H1 (cell line): Measurements from ENCODE around the gene NET1. TPM values are rescaled to one million over a fixed set of nuclear protein-coding genes. Genes with fewer than 3 reads are reported as not detected.
A peak's percentile ranks its signal among the peaks of the same experiment; 100 is the strongest.

ENCODE experiments used
- CTCF ChIA-PET: fragments of 300-600 bp; sonication (Branson Sonifier 250); formaldehyde crosslinking; loops from one replicate; lab custom pipeline; 2021; ENCODE audit not compliant: partially characterized antibody; lab: Charles Lee
- POLR2A ChIA-PET: fragments of 300-600 bp; sonication (Branson Sonifier 250); formaldehyde crosslinking; loops from one replicate; lab custom pipeline; 2021; ENCODE audit warnings: inconsistent platforms; ENCODE audit not compliant: partially characterized antibody; lab: Charles Lee
- DNase-seq, 2 experiments: peaks; one replicate each; pipeline versions ENCODE4 v3.0.0 to v3.0.0-alpha.2; 2010 to 2022; ENCODE audit warnings: low spot score in 2 of 2, low read depth in 1 of 2, mixed read lengths in 1 of 2
- FAIRE-seq: peaks from 2 replicates; lab custom pipeline; 2011; peaks lifted over from hg19 to GRCh38; lab: Jason Lieb, UNC
- H2AFZ ChIP-seq: 2 replicates; pipeline ENCODE4 v1.8.1; 2012; ENCODE audit warnings: low read length, inconsistent platforms
- H2AK5ac ChIP-seq: 2 replicates; pipeline ENCODE4 v1.6.1; 2013; ENCODE audit warnings: low read depth, low read length
- H2BK120ac ChIP-seq: replicated peaks from 2 replicates; pipeline ENCODE3; 2013; ENCODE audit warnings: low read depth, low read length, inconsistent platforms
- H2BK12ac ChIP-seq: 2 replicates; pipeline ENCODE4 v1.6.1; 2013; ENCODE audit warnings: low read depth, low read length
- H2BK15ac ChIP-seq: 2 replicates; pipeline ENCODE4 v1.6.1; 2013; ENCODE audit warnings: low read length
- H2BK20ac ChIP-seq: 2 replicates; pipeline ENCODE4 v1.6.1; 2013; ENCODE audit warnings: low read length
- H2BK5ac ChIP-seq: 2 replicates; pipeline ENCODE4 v1.6.1; 2013; ENCODE audit warnings: low read depth, low read length
- H3K14ac ChIP-seq: 2 replicates; pipeline ENCODE4 v1.6.1; 2013; ENCODE audit warnings: inconsistent platforms; ENCODE audit not compliant: insufficient read length
- H3K18ac ChIP-seq: 2 replicates; pipeline ENCODE4 v1.6.1; 2013; ENCODE audit warnings: low read length; ENCODE audit errors: extremely low read depth
- H3K23ac ChIP-seq: 2 replicates; pipeline ENCODE4 v1.6.1; 2013; ENCODE audit warnings: inconsistent platforms; ENCODE audit not compliant: insufficient read length
- H3K23me2 ChIP-seq: 2 replicates; pipeline ENCODE4 v1.6.1; 2013; ENCODE audit warnings: low read depth, low read length
- H3K27ac ChIP-seq: 2 replicates; pipeline ENCODE4 v1.6.1; 2011; ENCODE audit warnings: low read depth, low read length, inconsistent platforms
- H3K27me3 ChIP-seq, 4 experiments: replicated peaks in 1 of 4; 1 replicate in 1 of 4; 2 replicates in 3 of 4; pipeline versions ENCODE4 v1.6.1 to v1.8.1; 2011 to 2013; ENCODE audit warnings: low read length in 3 of 4, mild to moderate bottlenecking in 3 of 4, inconsistent platforms in 2 of 4, mixed read lengths in 2 of 4, moderate library complexity in 1 of 4; ENCODE audit not compliant: control insufficient read depth in 3 of 4, insufficient read depth in 3 of 4; ENCODE audit errors: extremely low read depth in 1 of 4
- H3K36me3 ChIP-seq, 4 experiments: 2 replicates each; pipeline versions ENCODE4 v1.6.1 to v1.8.1; 2011 to 2013; ENCODE audit warnings: mild to moderate bottlenecking in 4 of 4, low read length in 3 of 4, moderate library complexity in 2 of 4, control low read depth in 1 of 4, inconsistent platforms in 1 of 4; ENCODE audit not compliant: insufficient read depth in 4 of 4, control insufficient read depth in 2 of 4
- H3K4ac ChIP-seq: replicated peaks from 2 replicates; pipeline ENCODE3; 2013; ENCODE audit warnings: low read length, low read depth, mixed read lengths, inconsistent platforms; ENCODE audit not compliant: insufficient read length
- H3K4me1 ChIP-seq, 4 experiments: replicated peaks in 1 of 4; 1 replicate in 1 of 4; 2 replicates in 3 of 4; pipeline versions ENCODE4 v1.6.1 to v1.8.1; 2011 to 2013; ENCODE audit warnings: low read length in 3 of 4, inconsistent platforms in 2 of 4, mixed read lengths in 1 of 4; ENCODE audit not compliant: insufficient read depth in 4 of 4, control insufficient read depth in 3 of 4
- H3K4me2 ChIP-seq, 2 experiments: 2 replicates each; pipeline versions ENCODE4 v1.6.1 to v1.8.1; 2011 to 2013; ENCODE audit warnings: low read depth in 2 of 2, low read length in 2 of 2, control low read depth in 1 of 2, inconsistent platforms in 1 of 2, mild to moderate bottlenecking in 1 of 2; ENCODE audit not compliant: insufficient read depth in 1 of 2
- H3K4me3 ChIP-seq, 4 experiments: fragments of 200-600, 300-600 bp in 1 of 4; sonication (generic), shearing (Covaris generic), sonication (Bioruptor Twin) in 1 of 4; 2 replicates each; pipeline versions ENCODE4 v1.5.1 to v1.8.1; 2011 to 2016; ENCODE audit warnings: low read length in 4 of 4, low read depth in 3 of 4, control low read depth in 2 of 4, inconsistent platforms in 2 of 4, mild to moderate bottlenecking in 2 of 4, mixed read lengths in 1 of 4, moderate library complexity in 1 of 4; ENCODE audit not compliant: insufficient read depth in 2 of 4; ENCODE audit errors: extremely low read depth in 1 of 4
- H3K56ac ChIP-seq: replicated peaks from 2 replicates; pipeline ENCODE3; 2013; ENCODE audit warnings: low read depth, mild to moderate bottlenecking, mixed read lengths, low read length, inconsistent platforms; ENCODE audit not compliant: insufficient read length
- H3K79me1 ChIP-seq: 2 replicates; pipeline ENCODE4 v1.6.1; 2013; ENCODE audit warnings: low read depth, low read length, control low read depth
- H3K79me2 ChIP-seq, 2 experiments: 2 replicates each; pipeline versions ENCODE4 v1.6.1 to v1.8.1; 2012 to 2013; ENCODE audit warnings: low read length in 2 of 2, mild to moderate bottlenecking in 2 of 2, inconsistent platforms in 1 of 2; ENCODE audit not compliant: insufficient read depth in 2 of 2, control insufficient read depth in 1 of 2
- H3K9ac ChIP-seq, 4 experiments: replicated peaks in 1 of 4; 1 replicate in 1 of 4; 2 replicates in 3 of 4; pipeline versions ENCODE4 v1.6.1 to v1.8.1; 2011 to 2013; ENCODE audit warnings: low read depth in 3 of 4, low read length in 3 of 4, control low read depth in 2 of 4, mild to moderate bottlenecking in 2 of 4, moderate library complexity in 2 of 4, inconsistent platforms in 1 of 4; ENCODE audit errors: extremely low read depth in 1 of 4
- H3K9me3 ChIP-seq, 2 experiments: 2 replicates each; pipeline versions ENCODE4 v1.6.1 to v1.8.1; 2012 to 2013; ENCODE audit warnings: mild to moderate bottlenecking in 2 of 2, moderate library complexity in 2 of 2, control low read depth in 1 of 2, inconsistent platforms in 1 of 2, low read depth in 1 of 2, low read length in 1 of 2, mixed read lengths in 1 of 2; ENCODE audit not compliant: insufficient read depth in 2 of 2
- H4K20me1 ChIP-seq, 2 experiments: replicated peaks in 1 of 2; 2 replicates each; pipeline versions ENCODE3 to v1.8.1; 2011 to 2013; ENCODE audit warnings: inconsistent platforms in 2 of 2, low read length in 2 of 2, mild to moderate bottlenecking in 1 of 2; ENCODE audit not compliant: insufficient read depth in 2 of 2, control insufficient read depth in 1 of 2
- H4K5ac ChIP-seq: 2 replicates; pipeline ENCODE4 v1.6.1; 2013; ENCODE audit warnings: low read length, low read depth, mixed read lengths, inconsistent platforms; ENCODE audit not compliant: insufficient read length
- H4K8ac ChIP-seq: 2 replicates; pipeline ENCODE4 v1.8.0; 2013; ENCODE audit warnings: mild to moderate bottlenecking, moderate library complexity, low read length, inconsistent platforms; ENCODE audit not compliant: insufficient read depth; ENCODE audit errors: extremely low read depth
- H4K91ac ChIP-seq: replicated peaks from 2 replicates; pipeline ENCODE3; 2013; ENCODE audit warnings: low read length, mixed read lengths, inconsistent platforms; ENCODE audit not compliant: insufficient read length
- ATF2 ChIP-seq: IDR thresholded peaks from 2 replicates; pipeline ENCODE4 v1.6.1; 2012; ENCODE audit warnings: low read length, inconsistent platforms
- BCL11A ChIP-seq, 2 experiments: IDR thresholded peaks; one replicate each; pipeline ENCODE4 v1.6.1; 2011; ENCODE audit warnings: low read depth in 2 of 2, low read length in 2 of 2, mild to moderate bottlenecking in 2 of 2
- CREB1 ChIP-seq: IDR thresholded peaks from 2 replicates; pipeline ENCODE4 v1.6.1; 2012; ENCODE audit warnings: inconsistent platforms
- E2F6 ChIP-seq: IDR thresholded peaks from 2 replicates; pipeline ENCODE4 v1.6.1; 2012; ENCODE audit warnings: inconsistent platforms
- EP300 ChIP-seq, 2 experiments: IDR thresholded peaks; 1 replicate in 1 of 2; 2 replicates in 1 of 2; pipeline ENCODE4 v1.6.1; 2011 to 2012; ENCODE audit warnings: low read depth in 2 of 2, low read length in 2 of 2, mild to moderate bottlenecking in 2 of 2, borderline replicate concordance in 1 of 2, inconsistent platforms in 1 of 2, moderate library complexity in 1 of 2
- POLR2A ChIP-seq, 2 experiments: IDR thresholded peaks; 1 replicate in 1 of 2; 2 replicates in 1 of 2; pipeline ENCODE4 v1.6.1; 2011; ENCODE audit warnings: low read depth in 2 of 2, low read length in 2 of 2, mild to moderate bottlenecking in 2 of 2; ENCODE audit errors: control extremely low read depth in 1 of 2
- SIRT6 ChIP-seq: IDR thresholded peaks from one replicate; pipeline ENCODE4 v1.7.1; 2012; ENCODE audit warnings: low read length, inconsistent platforms
- SP1 ChIP-seq: IDR thresholded peaks from 2 replicates; pipeline ENCODE4 v1.6.1; 2011; ENCODE audit warnings: low read depth, low read length
- SP4 ChIP-seq: IDR thresholded peaks from 2 replicates; pipeline ENCODE4 v1.6.1; 2012; ENCODE audit warnings: low read length, inconsistent platforms
- TAF1 ChIP-seq: IDR thresholded peaks from 2 replicates; pipeline ENCODE4 v1.6.1; 2011; ENCODE audit warnings: mild to moderate bottlenecking, low read depth, low read length
- TCF12 ChIP-seq: IDR thresholded peaks from 2 replicates; pipeline ENCODE4 v1.6.1; 2011; ENCODE audit warnings: low read depth, mild to moderate bottlenecking, low read length
- WGBS, 2 experiments: shearing (Covaris generic) in 1 of 2; methylation state at CpG; one replicate each; pipeline versions ENCODE4 v1.1.6 to v1.1.7; 2013 to 2015; ENCODE audit warnings: low lambda C conversion rate in 2 of 2, mixed read lengths in 2 of 2, inconsistent platforms in 1 of 2, low coverage in 1 of 2, missing lambda C conversion rate in 1 of 2; ENCODE audit not compliant: insufficient replicate concordance in 2 of 2, insufficient coverage in 1 of 2, insufficient read length in 1 of 2; ENCODE audit errors: extremely low coverage in 1 of 2, missing lambda C conversion rate in 1 of 2; 5-methylcytosine and 5-hydroxymethylcytosine counted together
- polyA plus RNA-seq, 7 experiments: library from polyadenylated mRNA; depleted of rRNA in 3 of 7; stranded (reverse) in 5 of 7; unstranded in 2 of 7; fragments of >200 nt in 5 of 7; fragments of 200-250 nt in 2 of 7; gene quantifications; 1 replicate in 5 of 7; 2 replicates in 1 of 7; 4 replicates in 1 of 7; pipeline versions ENCODE4 v1.2.1 to v1.2.3, GENCODE V29; 2011 to 2013; ENCODE audit warnings: missing spikeins in 2 of 7, mixed read lengths in 2 of 7
- total RNA-seq: library from RNA; stranded (reverse); fragmentation: NEBNext Ultra II Directional; extraction: Animal tissue kit (Norgen Biotek cat#: 25700); gene quantifications from 2 replicates; pipeline ENCODE4 v1.2.1, GENCODE V29; 2021

Gene NET1
- total and polyA plus RNA-seq, 2 of the 8 experiments (the other 6 are each of a cell fraction or from before 2014, with no cell fraction given): 21.5 to 117 TPM

- H4K8ac ChIP-seq: no peak overlapping the region
- peak overlapping the region; percentile 60; the same call in 1 of the 2 replicates for H3K18ac ChIP-seq
- H2BK20ac ChIP-seq: peak overlapping the region; percentile 99; the same call in 1 of the 2 replicates
- peak overlapping the region; percentile 90; the same call in 1 of the 2 replicates for H2AK5ac ChIP-seq
- H3K4me1 ChIP-seq: peaks cover 3 to 14% (median 8%) of the 10 kb centered on the region in 4 experiments
- CTCF ChIA-PET: interaction anchor here (3.5 kb wide), 1 partner anchor 18 kb away, joined by 18 read pairs; no protein-coding TSS in a partner anchor
- H3K79me1 ChIP-seq: no peaks in the 10 kb centered on the region
- peak overlapping the region; percentile 98; the same call in 1 of the 2 replicates for H2BK12ac ChIP-seq
- H3K27ac ChIP-seq: no peak overlapping the region
- H4K20me1 ChIP-seq: no peaks in the 10 kb centered on the region
- FAIRE-seq (no peak), DNase-seq (no peak)
- H4K91ac ChIP-seq: peak overlapping the region; percentile 83
- H3K4me2 ChIP-seq: no peak overlapping the region
- no peak overlapping the region for H2AFZ ChIP-seq
- H3K9me3 ChIP-seq: no peaks in the 10 kb centered on the region
- POLR2A ChIA-PET: interaction anchor here (1.6 to 5.3 kb wide), 2 partner anchors 10 to 13 kb away, joined by 3 to 44 read pairs; no protein-coding TSS in a partner anchor
- H3K27me3 ChIP-seq: no peaks in the 10 kb centered on the region
- H3K23ac ChIP-seq: no peak overlapping the region
- no peaks in the 10 kb centered on the region for H3K79me2 ChIP-seq
- H3K9ac ChIP-seq: no peak overlapping the region
- peak overlapping the region; percentile 95; the same call in 1 of the 2 replicates for H2BK5ac ChIP-seq
- no peak overlapping the region for H3K4me3 ChIP-seq
- H2BK120ac ChIP-seq: peak overlapping the region; percentile 16
- no peak overlapping the region for H4K5ac ChIP-seq
- no peaks in the 10 kb centered on the region for H3K36me3 ChIP-seq
- peak overlapping the region; percentile 77 for H3K4ac ChIP-seq
- H2BK15ac ChIP-seq: peak overlapping the region; percentile 81; the same call in 1 of the 2 replicates
- WGBS, 2 experiments: 84% methylated on average over 21 of the region's 21 CpGs; no CpG with 5 or more reads in 1 of the 2 experiments
- no peaks in the 10 kb centered on the region for H3K23me2 ChIP-seq
- no peak overlapping the region for H3K56ac ChIP-seq
- no peak overlapping the region for H3K14ac ChIP-seq
- TF ChIP-seq TCF12 (no peak), SP1 (no peak), SP4 (no peak), EP300 (IDR thresholded peaks at IDR 0.05; ENCODE audit: borderline replicate concordance in 1 of 2, low read depth in 2 of 2, low read length in 2 of 2) (no peak), BCL11A (IDR thresholded peaks at IDR 0.05; ENCODE audit: low read depth in 2 of 2, low read length in 2 of 2) (no peak), ATF2 (no peak), TAF1 (no peak), CREB1 (no peak), SIRT6 (no peak), E2F6 (no peak), POLR2A (IDR thresholded peaks at IDR 0.05; ENCODE audit: control extremely low read depth in 1 of 2, low read depth in 2 of 2, low read length in 2 of 2) (no peak)
Measured at GRCh38 chr10:5480162-5480941, 68.0 kb downstream of the NET1 start.
